Measurements from ENCODE around the gene DIRAS1. TPM values are rescaled to one million over a fixed set of nuclear protein-coding genes. Genes with fewer than 3 reads are reported as not detected.

DIRAS1 gene
- total and polyA plus RNA-seq, 2 experiments from 2014 or later = 2.8 to 18.6 TPM

DNA sequence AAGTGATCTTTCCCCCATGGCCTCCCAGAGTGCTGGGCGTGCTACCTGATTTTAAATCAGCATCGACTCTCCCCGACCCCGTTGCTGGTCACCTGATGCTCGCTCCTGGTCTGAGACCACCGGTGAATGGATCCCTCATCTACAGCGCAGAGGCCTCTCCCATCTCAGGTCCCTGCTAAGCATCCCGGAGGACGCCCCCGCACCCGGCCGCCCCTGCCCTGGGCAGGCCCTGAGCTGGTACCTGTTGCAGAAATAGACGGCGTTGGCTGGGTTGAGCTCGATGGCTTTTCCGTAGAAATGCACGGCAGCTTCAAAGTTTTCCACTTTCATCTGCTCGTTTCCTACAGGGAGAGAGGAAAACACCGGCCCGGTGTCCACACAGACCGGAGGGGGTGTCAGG is 43.8 kb upstream of the DIRAS1 start:
- H3K4me1 Mint-ChIP-seq = no peaks in the 10 kb centered on the region

More for the DNA sequence above, 43.8 kb upstream of the DIRAS1 start:
- Mint-ChIP-seq H3K9me3 (no peaks in the 10 kb centered on the region), H3K27ac (no peak overlapping the region), H3K27me3 (ENCODE audit: insufficient read depth, low read depth, poor library complexity) (peaks cover 6% of the 10 kb centered on the region), H3K36me3 (ENCODE audit: low read depth) (peaks cover 50% of the 10 kb centered on the region), H3K4me3 (no peak overlapping the region)
- Histone ChIP-seq H3K9me2 (ENCODE audit: insufficient read depth) (no peaks in the 10 kb centered on the region), H2AFZ (no peak overlapping the region), H3K4me1 (ENCODE audit: insufficient read depth) (no peaks in the 10 kb centered on the region), H3K36me3 (ENCODE audit: insufficient read depth) (peaks cover 9% of the 10 kb centered on the region; the same call in 1 of the 2 replicates), H4K20me1 (replicated peaks; ENCODE audit: insufficient read depth) (peaks cover 6% of the 10 kb centered on the region; the same call in 1 of the 2 replicates), H3K27me3 (ENCODE audit: insufficient read depth) (no peaks in the 10 kb centered on the region), H3K4me2 (no peak overlapping the region), H3K4me3 (no peak overlapping the region), H3K79me2 (replicated peaks; ENCODE audit: insufficient read depth) (peaks cover 8% of the 10 kb centered on the region), H3K27ac (ENCODE audit: low read depth) (no peak overlapping the region), H3F3A (replicated peaks; ENCODE audit: low read depth) (no peaks in the 10 kb centered on the region)
- no peak for DNase-seq (ENCODE audit: low spot score)
- TF ChIP-seq, protein P1, sequence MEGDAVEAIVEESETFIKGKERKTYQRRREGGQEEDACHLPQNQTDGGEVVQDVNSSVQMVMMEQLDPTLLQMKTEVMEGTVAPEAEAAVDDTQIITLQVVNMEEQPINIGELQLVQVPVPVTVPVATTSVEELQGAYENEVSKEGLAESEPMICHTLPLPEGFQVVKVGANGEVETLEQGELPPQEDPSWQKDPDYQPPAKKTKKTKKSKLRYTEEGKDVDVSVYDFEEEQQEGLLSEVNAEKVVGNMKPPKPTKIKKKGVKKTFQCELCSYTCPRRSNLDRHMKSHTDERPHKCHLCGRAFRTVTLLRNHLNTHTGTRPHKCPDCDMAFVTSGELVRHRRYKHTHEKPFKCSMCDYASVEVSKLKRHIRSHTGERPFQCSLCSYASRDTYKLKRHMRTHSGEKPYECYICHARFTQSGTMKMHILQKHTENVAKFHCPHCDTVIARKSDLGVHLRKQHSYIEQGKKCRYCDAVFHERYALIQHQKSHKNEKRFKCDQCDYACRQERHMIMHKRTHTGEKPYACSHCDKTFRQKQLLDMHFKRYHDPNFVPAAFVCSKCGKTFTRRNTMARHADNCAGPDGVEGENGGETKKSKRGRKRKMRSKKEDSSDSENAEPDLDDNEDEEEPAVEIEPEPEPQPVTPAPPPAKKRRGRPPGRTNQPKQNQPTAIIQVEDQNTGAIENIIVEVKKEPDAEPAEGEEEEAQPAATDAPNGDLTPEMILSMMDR (conservative IDR thresholded peaks at IDR 0.05; ENCODE audit: low read depth in 2 of 2) = no peak
- TF ChIP-seq JUNB (IDR thresholded peaks at IDR 0.05; ENCODE audit: unreplicated experiment) (no peak), EZH2phosphoT487 (IDR thresholded peaks at IDR 0.05; ENCODE audit: unreplicated experiment) (no peak), NANOG (IDR thresholded peaks at IDR 0.05; ENCODE audit: borderline replicate concordance) (no peak), REST (IDR thresholded peaks at IDR 0.05; ENCODE audit: unreplicated experiment) (no peak), EZH2 (IDR thresholded peaks at IDR 0.05; ENCODE audit: low read depth, unreplicated experiment) (no peak), ZNF114 (CRISPR knock-in tag; IDR thresholded peaks at IDR 0.05) (no peak)
- TF ChIP-seq, protein P2, sequence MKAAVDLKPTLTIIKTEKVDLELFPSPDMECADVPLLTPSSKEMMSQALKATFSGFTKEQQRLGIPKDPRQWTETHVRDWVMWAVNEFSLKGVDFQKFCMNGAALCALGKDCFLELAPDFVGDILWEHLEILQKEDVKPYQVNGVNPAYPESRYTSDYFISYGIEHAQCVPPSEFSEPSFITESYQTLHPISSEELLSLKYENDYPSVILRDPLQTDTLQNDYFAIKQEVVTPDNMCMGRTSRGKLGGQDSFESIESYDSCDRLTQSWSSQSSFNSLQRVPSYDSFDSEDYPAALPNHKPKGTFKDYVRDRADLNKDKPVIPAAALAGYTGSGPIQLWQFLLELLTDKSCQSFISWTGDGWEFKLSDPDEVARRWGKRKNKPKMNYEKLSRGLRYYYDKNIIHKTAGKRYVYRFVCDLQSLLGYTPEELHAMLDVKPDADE (IDR thresholded peaks at IDR 0.05) = no peak
- no peak for ATAC-seq

Measured in GM23338 (cell line).